G401 (cell line): ENCODE measurements around the gene PPP1R27. TPM values are rescaled to one million over a fixed set of nuclear protein-coding genes. Genes with fewer than 3 reads are reported as not detected.
A peak's percentile ranks its signal among the peaks of the same experiment; 100 is the strongest.

Experiments
- DNase-seq: peaks from one replicate; pipeline ENCODE4 v3.0.0-alpha.2; 2015; ENCODE audit warnings: low spot score
- in situ Hi-C: cut with HindIII; loops from 2 replicates; pipeline ENCODE4 v1.10.0; 2016; ENCODE audit warnings: low sequenced_read_pairs, mixed read lengths
- total RNA-seq: library from RNA; depleted of rRNA; stranded (reverse); fragments of >200 nt; shearing (Covaris generic); gene quantifications from 2 replicates; pipeline ENCODE4 v1.2.3, GENCODE V29; 2014

PPP1R27 gene
- total RNA-seq, 1 experiment from 2014 or later, result not detected

- in situ Hi-C loops, result no loop called here
- DNase-seq, result no peak
These were observed 29.3 kb upstream of the PPP1R27 start for GRCh38 chr17:81863833-81864768.

DNA sequence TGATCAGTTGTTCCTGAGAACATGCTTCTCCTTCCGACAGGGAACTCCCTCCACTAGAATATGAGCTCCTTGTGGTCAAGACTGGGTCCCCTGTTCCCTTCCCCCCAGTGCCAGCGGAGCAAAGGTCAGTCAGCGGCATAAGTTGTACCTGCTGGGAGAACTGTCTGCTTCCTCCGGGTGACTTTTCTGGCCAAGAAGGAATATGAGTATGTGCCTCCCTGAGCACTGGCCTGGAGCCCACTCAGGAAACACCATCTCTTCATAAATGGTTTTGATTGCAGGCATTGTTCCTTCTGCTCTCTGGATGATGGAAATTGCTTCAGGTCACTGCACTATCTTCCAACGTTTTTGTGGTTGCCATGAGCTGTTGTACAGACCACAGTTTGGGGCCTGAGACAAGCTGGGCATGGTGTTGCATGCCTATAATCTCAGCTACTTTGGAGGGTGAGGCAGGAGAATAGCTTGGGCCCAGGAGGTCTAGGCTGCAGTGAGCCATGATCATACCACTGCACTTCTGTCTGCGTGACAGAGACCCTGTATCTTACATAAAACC lies 28.3 kb upstream of the PPP1R27 start:
- in situ Hi-C loops, result no loop called here

GRCh38 chr17:81860756-81861568 lies 26.1 kb upstream of the PPP1R27 start:
- in situ Hi-C loops, result no loop called here
- DNase-seq, result peak; percentile 100

More for the DNA sequence above, 28.3 kb upstream of the PPP1R27 start:
- DNase-seq, result no peak

DNA sequence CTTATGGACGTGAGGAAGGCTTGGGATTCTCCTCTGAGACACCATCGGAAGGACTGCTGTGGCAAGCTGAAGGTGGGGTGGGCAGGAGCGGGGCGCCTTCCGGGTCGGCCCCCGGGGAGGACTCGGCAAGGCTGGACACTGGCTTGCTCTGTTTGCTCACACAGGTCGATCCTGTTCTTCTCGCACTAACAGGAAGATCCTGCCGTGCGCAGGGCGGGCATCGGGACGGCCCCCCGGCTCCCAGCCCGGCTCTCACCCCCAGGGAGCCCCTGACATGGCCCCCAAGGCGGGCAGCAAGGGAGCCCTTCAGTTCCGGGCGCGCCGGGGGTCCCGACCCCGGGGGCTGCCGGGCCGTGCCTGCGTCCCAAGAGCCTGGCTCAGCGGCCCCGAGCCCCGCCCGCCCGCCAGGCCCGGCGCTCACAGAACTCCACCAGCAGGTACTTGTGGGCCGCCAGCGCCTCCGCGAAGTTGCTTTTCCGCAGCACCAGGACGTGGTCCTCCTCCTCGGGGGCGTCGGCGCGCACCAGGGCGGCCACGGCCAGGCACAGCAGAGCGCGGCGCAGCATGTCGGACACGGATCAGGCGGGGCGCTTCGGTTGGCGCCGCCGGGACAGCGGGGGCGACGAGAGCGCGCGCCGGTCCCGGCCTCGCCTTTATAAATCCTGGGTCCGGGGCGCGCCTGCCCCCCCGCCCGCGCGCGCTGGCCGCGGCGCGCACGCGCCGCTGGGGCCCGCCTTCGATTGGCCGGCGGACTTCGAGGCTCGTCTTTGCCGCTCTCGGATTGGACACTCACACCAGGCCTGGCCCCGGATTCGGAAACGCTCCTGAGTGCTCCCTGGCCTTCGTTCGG lies 25.3 kb upstream of the PPP1R27 start, which contains the start of gene P4HB:
P4HB (minus strand) TSS at position 630 of the 850 bp plus-strand sequence; CDS start at position 566, 64 bp downstream.
- no peak for DNase-seq
- in situ Hi-C loops, result no loop called here

- in situ Hi-C loops, result no loop called here
- no peak for DNase-seq
These were observed 24.4 kb upstream of the PPP1R27 start for GRCh38 chr17:81858967-81859905.

DNA sequence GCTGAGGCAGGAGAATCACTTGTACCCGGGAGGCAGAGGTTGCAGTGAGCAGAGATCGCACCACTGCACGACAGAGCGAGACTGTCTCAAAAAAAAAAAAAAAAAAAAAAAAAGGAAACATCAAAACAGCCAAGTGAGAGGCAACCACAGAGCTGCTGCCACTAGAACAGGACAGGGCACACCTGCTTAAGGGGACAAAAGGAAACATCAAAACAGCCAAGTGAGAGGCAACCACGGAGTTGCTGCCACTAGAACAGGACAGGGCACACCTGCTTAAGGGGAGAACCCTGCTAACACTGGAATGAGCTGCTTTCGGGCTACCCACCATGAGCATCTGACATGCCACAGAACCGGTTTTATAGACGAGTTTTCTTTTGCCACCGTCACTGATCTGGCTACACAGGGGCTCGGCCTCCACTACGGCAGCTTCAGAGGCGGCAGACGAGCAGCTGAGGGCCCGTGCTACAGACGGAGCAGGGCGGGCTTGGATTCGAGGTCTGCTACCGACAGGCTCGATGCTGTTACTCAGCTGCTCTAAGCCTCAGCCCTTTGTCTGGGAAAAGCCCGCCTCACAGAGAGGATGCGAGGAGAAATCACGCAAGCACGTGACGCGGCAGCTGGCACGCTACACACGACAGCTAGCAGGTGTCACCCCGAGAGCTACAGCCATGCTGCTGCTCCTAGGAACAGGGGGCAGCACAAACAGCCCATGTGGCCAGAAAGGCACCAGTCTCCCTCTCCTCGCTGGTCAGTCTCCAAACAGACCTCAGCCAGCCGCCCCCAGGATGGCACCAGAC lies 23.5 kb upstream of the PPP1R27 start:
- DNase-seq, result no peak
- in situ Hi-C loops, result no loop called here

- DNase-seq, result peak; percentile 80
- in situ Hi-C loops, result no loop called here
These were observed 20.3 kb upstream of the PPP1R27 start for GRCh38 chr17:81854974-81855774.

DNA sequence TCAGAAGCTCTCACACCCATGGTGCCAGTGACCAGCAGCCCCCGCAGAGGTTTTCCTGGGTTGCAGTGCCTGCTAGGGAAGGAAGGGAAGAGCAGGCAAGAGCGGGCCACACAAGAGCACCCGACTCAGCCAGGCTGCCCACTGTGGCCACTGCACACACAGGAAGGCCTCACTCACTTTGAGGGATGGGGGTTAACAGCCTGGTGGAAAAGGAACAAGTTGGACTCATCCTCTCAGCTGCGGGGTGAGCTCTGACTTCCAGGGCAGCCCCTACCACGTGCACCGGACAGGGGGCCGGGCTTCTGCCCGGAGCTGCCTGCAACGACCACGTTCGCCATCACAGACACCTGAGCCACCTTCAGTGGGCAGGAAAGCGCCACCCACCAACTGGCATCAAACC lies 17.4 kb upstream of the PPP1R27 start:
- in situ Hi-C loops, result no loop called here
- no peak for DNase-seq

GRCh38 chr17:81851423-81851822 lies 16.6 kb upstream of the PPP1R27 start:
- in situ Hi-C loops, result no loop called here

GRCh38 chr17:81849457-81849856 lies 14.6 kb upstream of the PPP1R27 start:
- no peak for DNase-seq
- in situ Hi-C loops, result no loop called here

More at GRCh38 chr17:81851423-81851822, 16.6 kb upstream of the PPP1R27 start:
- DNase-seq, result peak; percentile 44

- in situ Hi-C loops, result no loop called here
- no peak for DNase-seq
These were observed 12.2 kb upstream of the PPP1R27 start for GRCh38 chr17:81846743-81847689.

DNA sequence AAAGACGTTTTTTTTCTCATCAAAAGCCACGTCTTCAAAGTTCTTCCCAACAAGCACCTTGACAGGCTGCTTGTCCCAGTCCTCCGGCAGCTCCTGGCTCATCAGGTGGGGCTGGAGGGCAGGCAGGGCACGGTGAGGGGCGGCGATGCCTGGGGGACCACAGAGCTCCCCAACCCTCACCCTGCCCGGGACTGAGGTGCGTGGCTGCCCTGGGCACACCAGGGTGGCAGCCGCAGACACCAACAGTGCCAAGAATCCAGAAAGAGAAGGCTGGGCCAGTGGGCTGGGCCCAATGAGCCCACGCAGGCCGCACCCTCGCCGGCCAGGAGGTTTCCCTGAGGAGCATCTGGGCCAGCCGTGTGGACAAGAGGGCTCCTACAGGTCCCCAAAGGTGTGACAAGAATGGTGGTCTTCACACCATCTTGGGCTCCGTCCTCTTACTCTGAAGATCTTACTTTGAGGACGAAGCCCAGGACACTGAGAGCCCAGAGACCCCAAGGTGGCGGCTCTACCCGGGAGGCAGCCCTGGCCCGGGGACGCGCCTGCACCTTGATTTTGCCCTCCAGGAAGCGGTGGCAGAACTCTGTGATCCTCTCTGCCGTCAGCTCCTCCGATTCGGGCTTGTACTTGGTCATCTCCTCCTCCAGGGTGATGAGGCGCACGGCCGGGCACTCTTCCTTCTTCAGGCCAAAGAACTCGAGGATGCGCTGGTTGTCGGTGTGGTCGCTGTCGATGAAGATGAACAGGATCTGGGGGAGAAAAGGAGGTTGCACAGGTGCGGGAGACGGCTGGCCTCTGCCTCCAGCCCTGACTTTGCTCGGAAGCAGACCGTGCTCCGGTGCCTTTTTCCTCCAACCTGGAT lies 11.3 kb upstream of the PPP1R27 start:
- DNase-seq, result no peak
- in situ Hi-C loops, result no loop called here

- in situ Hi-C loops, result no loop called here
- DNase-seq, result no peak
These were observed 10.5 kb upstream of the PPP1R27 start for GRCh38 chr17:81845361-81845760.

DNA sequence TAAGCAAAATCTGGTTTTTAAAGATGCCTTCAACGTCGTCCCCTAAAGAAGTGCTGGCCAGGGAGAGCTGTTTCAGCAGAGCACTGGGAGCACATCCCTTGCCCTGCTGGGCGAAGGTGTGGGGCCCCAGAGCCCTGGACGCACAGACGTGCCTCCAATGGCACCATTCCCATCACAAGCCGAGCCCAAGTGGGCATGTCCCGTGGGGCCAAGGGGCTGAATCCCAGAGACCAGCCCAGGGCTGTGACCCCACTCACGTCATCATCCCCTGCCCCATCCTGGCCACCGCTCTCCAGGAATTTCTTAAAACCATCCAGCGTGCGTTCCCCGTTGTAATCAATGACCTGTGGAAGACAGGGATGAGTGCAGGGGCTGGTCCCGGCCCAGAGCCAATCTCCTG lies 10.0 kb upstream of the PPP1R27 start:
- no peak for DNase-seq
- in situ Hi-C loops, result no loop called here
